GM10248 (cell line): Measurements from ENCODE around the gene DLGAP1.
"Not testable (repeated sequence)": the region's sequence is repeated elsewhere in the genome, so short reads cannot be mapped to it uniquely, and the experiment has no call there.

Source experiments
- CTCF ChIA-PET: fragments of 300-600 bp; sonication (Branson Sonifier 250); formaldehyde crosslinking; extraction: SDS; loops from one replicate; lab custom pipeline; 2021; ENCODE audit warnings: antibody characterized with exemption; lab: Yijun Ruan, JAX
- POLR2A ChIA-PET: fragments of 350-650 bp; sonication (Branson Sonifier 250); formaldehyde crosslinking; extraction: SDS; loops from one replicate; lab custom pipeline; 2020; ENCODE audit warnings: antibody characterized with exemption; lab: Yijun Ruan, JAX
- DNase-seq: peaks from one replicate; pipeline ENCODE4 v3.0.0; 2012; ENCODE audit errors: extremely low spot score
- TF ChIP-seq, protein P1 (sequence below): IDR thresholded peaks from 2 replicates; pipeline ENCODE4 v1.5.1; 2012; ENCODE audit warnings: mild to moderate bottlenecking, low read depth; ENCODE audit errors: extremely low read depth, missing control alignments, control extremely low read depth

DLGAP1 gene

DNA sequence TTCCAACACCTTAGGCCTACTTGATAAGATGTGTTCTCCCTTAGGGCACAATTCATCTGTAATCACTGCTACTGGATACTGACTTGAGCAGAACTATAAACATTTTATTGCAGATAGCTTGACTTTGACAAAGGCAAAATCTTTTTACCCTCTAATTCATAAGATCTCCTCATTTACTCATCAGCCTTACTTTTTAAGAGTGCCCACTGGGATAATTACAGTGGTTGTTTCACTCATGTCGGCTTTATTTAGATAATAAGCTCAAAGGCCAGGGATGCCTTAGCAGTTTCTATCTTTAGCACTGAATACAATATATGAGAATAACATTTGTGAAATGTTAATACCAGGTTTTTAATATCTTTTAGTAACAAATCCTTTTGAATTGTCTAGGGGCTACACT lies 144.0 kb downstream of the DLGAP1 start:
- no peak for DNase-seq
- ChIA-PET POLR2A (no interaction called here), CTCF (no interaction called here)
- TF ChIP-seq, protein P1, sequence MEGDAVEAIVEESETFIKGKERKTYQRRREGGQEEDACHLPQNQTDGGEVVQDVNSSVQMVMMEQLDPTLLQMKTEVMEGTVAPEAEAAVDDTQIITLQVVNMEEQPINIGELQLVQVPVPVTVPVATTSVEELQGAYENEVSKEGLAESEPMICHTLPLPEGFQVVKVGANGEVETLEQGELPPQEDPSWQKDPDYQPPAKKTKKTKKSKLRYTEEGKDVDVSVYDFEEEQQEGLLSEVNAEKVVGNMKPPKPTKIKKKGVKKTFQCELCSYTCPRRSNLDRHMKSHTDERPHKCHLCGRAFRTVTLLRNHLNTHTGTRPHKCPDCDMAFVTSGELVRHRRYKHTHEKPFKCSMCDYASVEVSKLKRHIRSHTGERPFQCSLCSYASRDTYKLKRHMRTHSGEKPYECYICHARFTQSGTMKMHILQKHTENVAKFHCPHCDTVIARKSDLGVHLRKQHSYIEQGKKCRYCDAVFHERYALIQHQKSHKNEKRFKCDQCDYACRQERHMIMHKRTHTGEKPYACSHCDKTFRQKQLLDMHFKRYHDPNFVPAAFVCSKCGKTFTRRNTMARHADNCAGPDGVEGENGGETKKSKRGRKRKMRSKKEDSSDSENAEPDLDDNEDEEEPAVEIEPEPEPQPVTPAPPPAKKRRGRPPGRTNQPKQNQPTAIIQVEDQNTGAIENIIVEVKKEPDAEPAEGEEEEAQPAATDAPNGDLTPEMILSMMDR, result no peak

DNA sequence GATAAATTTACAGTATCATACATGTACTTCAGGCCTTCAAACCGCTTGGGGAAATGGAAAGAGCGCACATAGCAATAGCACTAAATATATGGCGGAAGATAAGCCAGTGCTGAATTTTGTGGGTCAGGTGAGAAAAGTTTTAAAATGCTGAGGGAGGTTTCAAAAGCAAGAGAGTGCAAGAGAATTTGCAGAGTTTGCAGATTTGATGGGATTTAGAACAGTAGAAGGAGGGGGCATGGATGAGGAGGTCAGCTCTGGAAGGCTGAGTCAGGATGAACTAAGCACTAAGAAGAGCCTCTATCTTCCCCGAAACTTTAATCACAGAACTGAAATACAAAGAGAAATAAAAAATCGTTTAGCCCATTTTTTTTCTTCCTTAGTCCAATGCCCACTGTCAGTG lies 145.9 kb downstream of the DLGAP1 start:
- POLR2A ChIA-PET, result no interaction called here
- DNase-seq, result no peak
- TF ChIP-seq, protein P1, result no peak
- CTCF ChIA-PET, result no interaction called here

DNA sequence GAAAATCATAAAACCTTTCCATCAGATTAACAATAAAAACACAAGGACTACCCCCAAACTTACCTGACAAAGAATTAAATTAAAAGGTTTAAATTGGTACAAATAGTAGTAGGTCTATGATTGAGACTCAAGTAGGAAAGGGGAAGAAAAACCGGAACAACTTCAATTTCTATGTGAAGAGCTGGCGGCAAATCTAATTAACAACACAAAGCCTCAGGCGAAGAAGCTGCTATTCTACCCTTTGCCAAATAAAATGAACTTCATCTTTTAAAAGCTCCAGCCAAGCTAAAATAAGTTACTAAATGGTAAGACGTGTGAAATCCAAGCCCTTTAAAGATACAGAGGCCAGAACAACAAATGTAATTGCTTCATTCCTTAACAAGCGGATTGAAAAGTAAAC lies 146.5 kb downstream of the DLGAP1 start:
- POLR2A ChIA-PET, result no interaction called here
- DNase-seq, result no peak
- CTCF ChIA-PET, result no interaction called here
- TF ChIP-seq, protein P1, result no peak

DNA sequence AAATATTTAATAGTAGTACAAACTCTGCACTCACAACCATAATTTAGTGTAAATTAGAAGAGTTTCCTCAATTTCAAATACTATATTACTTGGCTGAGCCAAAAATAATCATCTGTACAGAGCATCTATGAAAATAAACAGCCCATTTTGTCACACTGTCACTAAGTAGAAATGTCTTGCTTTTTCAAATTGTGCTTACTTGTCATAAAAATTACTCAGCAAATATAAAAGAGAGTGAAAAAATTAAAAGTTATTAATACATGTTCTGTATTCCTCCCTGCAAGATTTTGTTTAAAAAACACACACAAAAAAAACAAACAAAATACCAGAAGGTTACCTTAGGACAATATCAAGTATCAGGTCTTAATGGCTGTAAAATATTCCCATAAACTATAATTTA lies 155.7 kb downstream of the DLGAP1 start:
- TF ChIP-seq, protein P1, result no peak
- ChIA-PET POLR2A (no interaction called here), CTCF (no interaction called here)

DNA sequence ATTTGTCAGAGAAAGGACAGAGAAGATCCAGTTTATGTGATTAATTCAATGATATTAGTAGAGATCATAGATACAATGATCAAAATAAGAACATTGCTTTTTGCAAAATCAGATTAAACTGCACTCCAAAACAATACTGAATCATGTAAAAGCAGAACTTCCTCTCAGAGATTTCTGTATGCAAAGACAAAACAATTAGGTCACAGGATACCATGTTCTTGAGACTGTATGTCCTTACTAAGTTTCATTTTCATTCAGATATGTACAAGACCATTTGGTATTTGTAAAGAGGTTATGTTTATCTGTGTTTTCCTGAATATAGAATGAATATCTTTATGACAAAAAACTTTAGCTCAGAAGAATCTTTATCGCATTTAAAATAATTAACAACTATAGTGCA lies 161.8 kb downstream of the DLGAP1 start:
- ChIA-PET POLR2A (no interaction called here), CTCF (interaction anchor here (1.6 kb wide), 1 partner anchor 10 kb away, joined by 5 read pairs; no protein-coding TSS in a partner anchor)
- TF ChIP-seq, protein P1, result no peak
- DNase-seq, result no peak

More for the DNA sequence above, 155.7 kb downstream of the DLGAP1 start:
- DNase-seq, result no peak

DNA sequence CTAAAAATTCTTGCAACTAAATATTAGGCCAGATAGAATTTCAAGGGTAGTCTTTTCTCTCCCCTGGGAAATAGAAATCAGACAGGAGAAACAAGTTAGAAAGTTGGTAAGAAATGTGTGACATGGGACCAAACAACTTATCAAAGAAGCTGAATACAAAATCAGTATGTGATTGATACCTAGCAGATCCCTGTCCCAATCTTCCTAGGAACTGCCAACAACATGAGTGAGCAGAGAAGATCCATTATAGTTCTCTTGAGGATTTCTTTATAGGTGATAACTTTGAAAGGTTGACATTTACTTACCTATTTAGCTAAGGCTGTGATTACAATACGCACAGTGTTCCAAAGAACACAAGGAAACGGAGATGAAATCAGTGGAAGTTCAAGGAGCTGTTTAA lies 162.4 kb downstream of the DLGAP1 start:
- ChIA-PET POLR2A (no interaction called here), CTCF (no interaction called here)
- no peak for DNase-seq
- TF ChIP-seq, protein P1, result no peak

DNA sequence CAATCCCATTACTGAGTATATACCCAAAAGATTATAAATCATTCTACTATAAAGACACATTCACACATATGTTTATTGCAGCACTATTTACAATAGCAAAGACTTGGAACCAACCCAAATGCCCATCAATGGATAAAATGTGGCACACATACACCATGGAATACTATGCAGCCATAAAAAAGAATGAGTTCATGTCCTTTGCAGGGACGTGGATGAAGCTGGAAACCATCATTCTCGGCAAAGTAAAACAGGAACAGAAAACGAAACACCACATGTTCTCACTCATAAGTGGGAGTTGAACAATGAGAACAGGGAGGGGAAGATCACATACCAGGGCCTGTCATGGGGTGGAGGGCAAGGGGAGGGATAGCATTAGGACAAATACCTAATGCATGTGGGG lies 167.8 kb downstream of the DLGAP1 start:
- DNase-seq, CTCF ChIA-PET, POLR2A ChIA-PET: not testable (repeated sequence)
